AG09319 (cell line): ENCODE results near the gene PLCH1.

Source experiments
- DNase-seq: peaks from one replicate; pipeline ENCODE4 v3.0.0-alpha.2; 2010; ENCODE audit warnings: low read depth; ENCODE audit errors: extremely low read depth
- CTCF ChIP-seq: IDR thresholded peaks from 2 replicates; pipeline ENCODE4 v1.5.1; 2011; ENCODE audit warnings: low read depth, mild to moderate bottlenecking, inconsistent platforms, low read length, moderate library complexity

The PLCH1 gene

DNA sequence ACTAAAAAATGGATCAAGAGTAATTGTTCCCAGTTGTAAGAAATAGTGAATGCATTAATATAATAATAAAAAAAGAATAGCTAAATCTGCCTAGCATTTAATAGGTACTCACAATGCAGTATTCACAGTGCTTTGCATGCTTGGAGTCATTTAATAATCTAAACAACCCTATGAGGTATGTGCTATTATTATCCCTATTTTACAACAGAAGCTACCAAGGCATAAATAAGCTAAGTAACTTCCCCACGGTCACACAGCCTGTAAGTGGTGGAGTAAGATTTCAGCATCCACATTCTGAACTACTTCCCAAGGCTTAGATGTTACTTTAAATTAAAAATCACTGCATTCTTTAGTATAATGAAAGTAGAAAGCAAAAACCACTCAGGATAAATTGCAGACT is 102.9 kb downstream of the PLCH1 start:
- no peak for TF ChIP-seq CTCF

GRCh38 chr3:155640098-155640497 is 104.8 kb downstream of the PLCH1 start:
- DNase-seq, result no peak
- TF ChIP-seq CTCF, result no peak

More for the DNA sequence above, 102.9 kb downstream of the PLCH1 start:
- DNase-seq, result peak; percentile 5

DNA sequence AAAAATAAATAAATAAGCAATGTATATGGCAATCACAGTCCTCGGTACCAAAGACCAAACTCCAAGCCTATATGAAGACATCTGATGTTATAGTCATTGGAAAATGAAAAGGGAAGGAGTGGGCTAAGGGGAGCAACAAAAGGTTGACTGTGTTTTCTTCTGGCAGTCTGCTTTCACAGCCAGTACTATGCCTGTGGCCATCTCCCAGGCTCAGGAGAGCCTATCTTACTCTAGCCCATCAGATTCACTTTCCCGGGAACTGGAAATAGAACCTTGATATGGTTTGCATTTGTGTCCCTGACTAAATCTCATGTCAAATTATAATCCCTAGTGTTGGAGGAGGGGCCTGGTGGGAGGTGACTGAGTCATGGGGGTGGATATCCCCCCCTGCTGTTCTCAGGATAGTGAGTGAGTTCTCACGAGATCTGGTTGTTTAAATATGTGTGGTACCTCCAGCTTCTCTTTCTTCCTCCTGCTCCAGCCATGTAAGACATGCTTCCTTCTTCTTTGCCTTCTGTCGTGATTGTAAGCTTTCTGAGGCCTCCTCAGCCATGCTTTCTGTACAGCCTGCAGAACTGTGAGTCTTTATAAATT is 105.3 kb downstream of the PLCH1 start:
- DNase-seq, result no peak
- TF ChIP-seq CTCF, result no peak

DNA sequence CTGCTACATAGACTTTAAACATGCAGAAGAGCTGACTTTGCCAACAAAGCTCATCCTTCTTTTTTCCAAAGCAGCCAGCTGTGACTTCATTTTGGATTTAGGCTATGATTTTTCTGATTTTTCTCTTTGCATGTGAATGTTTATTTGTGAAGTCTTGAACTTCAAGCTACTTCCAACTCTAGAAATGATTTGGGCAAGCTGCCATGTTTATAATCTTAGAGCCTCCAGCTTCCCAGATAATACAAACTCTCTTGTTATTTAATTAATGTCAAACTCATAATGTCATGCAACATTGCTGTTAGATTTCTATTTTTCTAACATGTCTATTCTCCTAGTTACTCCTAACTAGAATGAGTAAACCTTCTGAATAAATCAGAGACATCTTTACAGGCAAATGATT is 106.4 kb downstream of the PLCH1 start:
- peak; percentile 54 for DNase-seq

DNA sequence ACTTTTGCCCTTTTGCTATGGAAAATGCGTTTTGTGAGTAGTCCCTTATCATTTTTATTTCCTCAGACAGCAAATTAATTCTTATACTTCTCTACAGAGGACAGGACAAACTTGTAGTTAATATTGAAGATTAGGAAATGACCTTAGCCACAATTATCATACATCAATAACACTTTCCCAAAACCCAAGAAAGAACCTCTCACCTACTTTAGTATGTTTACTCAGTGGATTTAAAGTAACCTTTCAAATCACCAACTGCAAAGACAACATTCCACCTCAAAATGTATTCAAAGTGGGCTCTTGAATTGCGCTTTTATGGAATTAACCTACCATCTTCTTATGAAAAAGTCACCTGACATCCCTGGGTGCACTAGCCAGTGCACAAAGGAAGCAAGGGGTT is 107.3 kb downstream of the PLCH1 start:
- no peak for TF ChIP-seq CTCF
- no peak for DNase-seq

- no peak for TF ChIP-seq CTCF
- no peak for DNase-seq
These were observed 109.8 kb downstream of the PLCH1 start for GRCh38 chr3:155635056-155635455.

DNA sequence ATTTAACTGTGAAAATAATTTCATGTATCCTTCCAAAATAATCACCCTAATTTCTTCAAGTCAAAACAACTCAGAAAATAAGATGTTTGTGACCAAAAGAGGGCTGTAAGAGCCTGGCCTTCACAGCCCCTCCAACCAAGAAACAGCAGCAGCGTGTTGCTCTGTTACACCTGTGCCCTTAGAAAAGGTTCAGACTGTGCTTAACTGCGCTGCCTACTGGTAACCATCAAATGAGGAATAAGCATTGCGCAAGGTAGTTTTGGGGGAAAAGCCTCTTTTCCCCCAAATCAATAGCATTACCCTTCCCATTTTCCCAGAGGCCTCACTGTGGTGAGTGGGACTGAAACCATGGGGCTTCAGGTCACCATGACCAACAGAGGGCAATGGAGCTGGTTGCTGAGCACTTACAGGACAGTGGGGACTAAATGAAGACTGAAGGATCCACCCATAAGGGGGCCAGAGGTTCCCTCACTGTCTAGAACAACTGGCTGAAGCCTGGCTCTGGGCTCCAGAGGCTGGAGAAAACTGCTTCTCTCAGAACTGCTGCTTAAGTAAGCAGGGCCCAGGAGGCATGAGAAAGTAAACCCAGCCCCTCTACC is 110.7 kb downstream of the PLCH1 start:
- TF ChIP-seq CTCF, result no peak
- no peak for DNase-seq

GRCh38 chr3:155631323-155632019 is 113.4 kb downstream of the PLCH1 start:
- TF ChIP-seq CTCF, result no peak
- no peak for DNase-seq
